Liver (tissue), 9 donors: ENCODE data around the gene PDE9A. TPM values are rescaled to one million over a fixed set of nuclear protein-coding genes. Genes with fewer than 3 reads are reported as not detected.
A peak's percentile ranks its signal among the peaks of the same experiment; 100 is the strongest.

Source experiments
- DNase-seq: peaks from one replicate; pipeline ENCODE4 v3.0.0-alpha.2; 2017; ENCODE audit warnings: low spot score
- H3K27ac ChIP-seq, 2 donors: one replicate each; pipeline ENCODE4 v1.7.0; 2013; ENCODE audit warnings: inconsistent platforms in 2 of 2, low read length in 2 of 2, control low read depth in 1 of 2, low read depth in 1 of 2, mild to moderate bottlenecking in 1 of 2
- H3K27me3 ChIP-seq, 4 donors: one replicate each; pipeline versions ENCODE4 v1.6.1 to v1.7.0; 2013; ENCODE audit warnings: low read length in 3 of 4, inconsistent platforms in 1 of 4, mild to moderate bottlenecking in 1 of 4, moderate library complexity in 1 of 4; ENCODE audit not compliant: control insufficient read depth in 4 of 4, insufficient read depth in 4 of 4
- H3K36me3 ChIP-seq, 4 donors: one replicate each; pipeline versions ENCODE4 v1.6.1 to v1.7.0; 2013; ENCODE audit warnings: low read length in 3 of 4, mild to moderate bottlenecking in 3 of 4, low read depth in 1 of 4, moderate library complexity in 1 of 4; ENCODE audit not compliant: control insufficient read depth in 4 of 4, insufficient read depth in 3 of 4
- H3K4me1 ChIP-seq, 4 donors: one replicate each; pipeline versions ENCODE4 v1.6.1 to v1.7.0; 2013; ENCODE audit warnings: low read length in 3 of 4, mild to moderate bottlenecking in 3 of 4, moderate library complexity in 1 of 4; ENCODE audit not compliant: control insufficient read depth in 4 of 4, insufficient read depth in 4 of 4
- H3K4me3 ChIP-seq, 3 donors: one replicate each; pipeline versions ENCODE4 v1.6.1 to v1.7.0; 2013; ENCODE audit warnings: low read length in 3 of 3, control low read depth in 1 of 3, low read depth in 1 of 3, mild to moderate bottlenecking in 1 of 3
- H3K9ac ChIP-seq, 2 donors: one replicate each; pipeline ENCODE4 v1.7.0; 2013; ENCODE audit warnings: low read length in 2 of 2, mild to moderate bottlenecking in 2 of 2, moderate library complexity in 2 of 2, control low read depth in 1 of 2, low read depth in 1 of 2
- H3K9me3 ChIP-seq, 4 donors: one replicate each; pipeline versions ENCODE4 v1.6.1 to v1.7.0; 2013; ENCODE audit warnings: low read length in 3 of 4; ENCODE audit not compliant: control insufficient read depth in 4 of 4
- FOXA1 ChIP-seq: IDR thresholded peaks from 2 replicates; pipeline ENCODE4 v1.6.1; 2016; ENCODE audit warnings: antibody characterized with exemption
- FOXA2 ChIP-seq: IDR thresholded peaks from 2 replicates; pipeline ENCODE4 v1.6.1; 2016; ENCODE audit warnings: antibody characterized with exemption
- NR2F2 ChIP-seq: IDR thresholded peaks from 2 replicates; pipeline ENCODE4 v1.6.1; 2016; ENCODE audit warnings: antibody characterized with exemption
- RAD21 ChIP-seq, 2 donors: IDR thresholded peaks; 2 replicates each; pipeline ENCODE4 v1.6.1; 2016; ENCODE audit warnings: antibody characterized with exemption in 2 of 2, mild to moderate bottlenecking in 2 of 2
- SP1 ChIP-seq: IDR thresholded peaks from 2 replicates; pipeline ENCODE4 v1.6.1; 2018; ENCODE audit warnings: antibody characterized with exemption, mild to moderate bottlenecking
- TAF1 ChIP-seq: conservative IDR thresholded peaks from 2 replicates; pipeline ENCODE4 v1.6.1; 2016; ENCODE audit warnings: antibody characterized with exemption, mild to moderate bottlenecking
- WGBS: extraction: QIAGEN DNeasy Blood & Tissue Kit; methylation state at CpG from one replicate; pipeline ENCODE4 v1.1.7; 2013; 5-methylcytosine and 5-hydroxymethylcytosine counted together
- polyA plus RNA-seq, 2 donors: library from polyadenylated mRNA; stranded (reverse) in 1 of 2; unstranded in 1 of 2; fragments of 200-250 nt in 1 of 2; fragments of >200 nt in 1 of 2; fragmentation: Nextera tagmentation in 1 of 2; extraction: Ambion mirVana in 1 of 2; gene quantifications; one replicate each; pipeline versions ENCODE4 v1.2.1 to v1.2.3, GENCODE V29; 2013 to 2015
- total RNA-seq, 2 donors: library from RNA; depleted of rRNA; stranded (reverse); fragments of >200 nt; gene quantifications; one replicate each; pipeline ENCODE4 v1.2.3, GENCODE V29; 2014
- TF ChIP-seq, protein P1 (sequence below): IDR thresholded peaks from 2 replicates; pipeline ENCODE4 v1.6.1; 2016; ENCODE audit warnings: antibody characterized with exemption
- TF ChIP-seq, protein P2 (sequence below): fragments of 150-350 bp; IDR thresholded peaks from 2 replicates; pipeline ENCODE4 v1.5.1; 2017; ENCODE audit warnings: improper control_type of control experiment, low read depth, low read length; ENCODE audit not compliant: missing input control
- donor health status: healthy.
- donor health status: healthy.
- donor health status: healthy.
- donor health status: healthy.
- donor health status: healthy.

Gene PDE9A
- total and polyA plus RNA-seq, 4 donors = 1.5 to 4.2 (median 2.7) TPM

DNA sequence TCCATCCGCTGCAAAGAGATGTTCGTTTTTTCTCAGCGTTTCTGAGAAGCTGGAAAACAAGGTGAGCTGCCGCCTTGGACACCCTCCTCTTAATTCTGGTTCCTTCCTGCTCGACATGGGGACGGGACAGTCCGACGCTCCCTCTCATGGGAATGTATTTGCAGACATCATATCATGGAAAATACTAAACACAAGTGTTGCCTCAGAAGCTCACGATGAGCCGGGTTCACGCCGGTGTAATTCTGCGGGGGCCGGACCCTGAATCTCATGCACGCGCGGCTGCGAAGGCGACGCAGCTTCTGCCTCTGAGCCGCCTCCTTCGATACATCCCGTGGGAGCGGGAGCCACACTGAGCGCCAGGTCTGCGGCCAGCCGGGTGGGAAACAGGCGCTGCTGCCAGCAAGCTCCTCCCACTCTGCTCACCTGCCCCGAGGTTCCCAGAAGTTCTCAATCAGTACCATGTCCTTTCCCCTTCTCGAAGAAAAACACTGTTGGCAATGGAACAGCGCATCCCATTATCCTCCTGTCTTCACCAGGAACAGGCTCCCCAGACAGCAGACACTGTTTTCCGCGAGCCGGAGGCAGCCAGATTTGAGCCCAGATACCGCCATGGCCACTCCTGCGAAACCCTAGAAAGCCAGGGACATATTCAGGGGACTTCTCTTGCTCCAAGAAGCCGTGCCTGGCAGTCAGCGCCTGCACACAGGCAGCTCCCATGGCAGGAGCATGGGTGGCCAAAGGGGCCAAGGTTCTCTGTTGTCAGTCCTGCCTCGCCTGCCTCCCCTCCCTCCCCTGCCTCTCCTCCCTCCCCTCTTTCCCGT lies 127.9 kb downstream of the PDE9A start:
- H3K36me3 ChIP-seq = no peaks in the 10 kb centered on the region
- H3K27me3 ChIP-seq = peaks cover 0 to 5% (median 1%) of the 10 kb centered on the region in 4 donors
- no peak overlapping the region for H3K9ac ChIP-seq
- DNase-seq = no peak
- WGBS = 19% methylated on average over 40 of the region's 40 CpGs
- H3K9me3 ChIP-seq = no peaks in the 10 kb centered on the region
- peaks cover 0 to 4% (median 1%) of the 10 kb centered on the region in 4 donors for H3K4me1 ChIP-seq
- H3K27ac ChIP-seq = no peak overlapping the region
- TF ChIP-seq, protein P1, sequence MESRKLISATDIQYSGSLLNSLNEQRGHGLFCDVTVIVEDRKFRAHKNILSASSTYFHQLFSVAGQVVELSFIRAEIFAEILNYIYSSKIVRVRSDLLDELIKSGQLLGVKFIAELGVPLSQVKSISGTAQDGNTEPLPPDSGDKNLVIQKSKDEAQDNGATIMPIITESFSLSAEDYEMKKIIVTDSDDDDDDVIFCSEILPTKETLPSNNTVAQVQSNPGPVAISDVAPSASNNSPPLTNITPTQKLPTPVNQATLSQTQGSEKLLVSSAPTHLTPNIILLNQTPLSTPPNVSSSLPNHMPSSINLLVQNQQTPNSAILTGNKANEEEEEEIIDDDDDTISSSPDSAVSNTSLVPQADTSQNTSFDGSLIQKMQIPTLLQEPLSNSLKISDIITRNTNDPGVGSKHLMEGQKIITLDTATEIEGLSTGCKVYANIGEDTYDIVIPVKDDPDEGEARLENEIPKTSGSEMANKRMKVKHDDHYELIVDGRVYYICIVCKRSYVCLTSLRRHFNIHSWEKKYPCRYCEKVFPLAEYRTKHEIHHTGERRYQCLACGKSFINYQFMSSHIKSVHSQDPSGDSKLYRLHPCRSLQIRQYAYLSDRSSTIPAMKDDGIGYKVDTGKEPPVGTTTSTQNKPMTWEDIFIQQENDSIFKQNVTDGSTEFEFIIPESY = no peak
- TF ChIP-seq FOXA1 (no peak), NR2F2 (no peak), RAD21 (IDR thresholded peaks at IDR 0.05) (peak in 1 of 2 donors; percentile 38)
- H3K4me3 ChIP-seq = no peak overlapping the region

DNA sequence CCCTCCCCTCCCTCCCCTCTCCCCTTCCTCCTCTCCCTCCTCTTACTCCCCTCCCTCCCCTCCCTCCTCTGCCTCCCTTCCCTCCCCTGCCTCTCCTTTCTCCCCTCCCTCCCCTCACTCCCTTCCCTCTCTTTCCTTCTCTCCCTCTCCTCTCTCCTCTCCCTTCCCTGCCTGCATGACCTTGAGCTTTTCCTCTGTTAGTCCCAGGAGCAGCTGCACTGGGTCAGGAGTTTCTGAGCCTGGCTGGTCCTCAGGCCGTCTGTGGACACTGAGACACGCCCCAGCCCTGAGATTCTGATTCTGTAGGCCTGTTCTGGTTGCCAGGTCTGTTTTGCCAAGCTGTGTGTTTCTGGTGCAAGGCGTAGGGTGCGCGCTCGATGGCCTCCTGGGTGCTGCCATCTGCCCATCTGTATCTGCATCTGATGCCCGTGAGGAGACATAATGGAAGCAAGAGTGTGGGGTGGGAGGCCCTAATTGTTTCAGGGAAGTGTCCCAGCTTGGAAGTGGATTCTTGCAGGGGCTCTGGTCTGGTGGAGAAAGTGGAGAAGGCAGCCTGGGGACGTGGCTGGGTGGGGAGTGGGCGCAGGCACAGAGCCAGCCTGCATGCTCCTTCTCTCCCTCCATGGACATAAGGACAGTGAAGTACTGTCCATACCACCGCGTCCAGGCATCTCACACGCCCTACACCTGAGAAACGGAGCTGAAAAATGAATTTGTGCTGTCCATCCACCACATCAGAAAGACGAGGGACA lies 128.7 kb downstream of the PDE9A start:
- H3K4me3 ChIP-seq = no peak overlapping the region
- WGBS = 89% methylated on average over 14 of the region's 14 CpGs
- H3K36me3 ChIP-seq = no peaks in the 10 kb centered on the region
- H3K4me1 ChIP-seq = peaks cover 0 to 4% (median 1%) of the 10 kb centered on the region in 4 donors
- H3K9ac ChIP-seq = no peak overlapping the region
- H3K9me3 ChIP-seq = no peaks in the 10 kb centered on the region
- DNase-seq = no peak
- H3K27ac ChIP-seq = no peak overlapping the region
- TF ChIP-seq FOXA2 (no peak), TAF1 (no peak), NR2F2 (no peak), SP1 (no peak), FOXA1 (no peak), RAD21 (IDR thresholded peaks at IDR 0.05) (no peak)
- TF ChIP-seq, protein P2, sequence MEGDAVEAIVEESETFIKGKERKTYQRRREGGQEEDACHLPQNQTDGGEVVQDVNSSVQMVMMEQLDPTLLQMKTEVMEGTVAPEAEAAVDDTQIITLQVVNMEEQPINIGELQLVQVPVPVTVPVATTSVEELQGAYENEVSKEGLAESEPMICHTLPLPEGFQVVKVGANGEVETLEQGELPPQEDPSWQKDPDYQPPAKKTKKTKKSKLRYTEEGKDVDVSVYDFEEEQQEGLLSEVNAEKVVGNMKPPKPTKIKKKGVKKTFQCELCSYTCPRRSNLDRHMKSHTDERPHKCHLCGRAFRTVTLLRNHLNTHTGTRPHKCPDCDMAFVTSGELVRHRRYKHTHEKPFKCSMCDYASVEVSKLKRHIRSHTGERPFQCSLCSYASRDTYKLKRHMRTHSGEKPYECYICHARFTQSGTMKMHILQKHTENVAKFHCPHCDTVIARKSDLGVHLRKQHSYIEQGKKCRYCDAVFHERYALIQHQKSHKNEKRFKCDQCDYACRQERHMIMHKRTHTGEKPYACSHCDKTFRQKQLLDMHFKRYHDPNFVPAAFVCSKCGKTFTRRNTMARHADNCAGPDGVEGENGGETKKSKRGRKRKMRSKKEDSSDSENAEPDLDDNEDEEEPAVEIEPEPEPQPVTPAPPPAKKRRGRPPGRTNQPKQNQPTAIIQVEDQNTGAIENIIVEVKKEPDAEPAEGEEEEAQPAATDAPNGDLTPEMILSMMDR = no peak
- TF ChIP-seq, protein P1 = no peak
- H3K27me3 ChIP-seq = peaks cover 0 to 5% (median 1%) of the 10 kb centered on the region in 4 donors
